PFSK-1 (cell line): ENCODE measurements around the gene PTDSS2.
A peak's percentile ranks its signal among the peaks of the same experiment; 100 is the strongest.

Source experiments
- FOXP2 ChIP-seq: optimal IDR thresholded peaks from 2 replicates; pipeline ENCODE3; 2011; ENCODE audit warnings: borderline replicate concordance, control low read depth, inconsistent platforms; ENCODE audit not compliant: insufficient read depth; ENCODE audit errors: extremely low read length, extremely low read depth
- POLR2AphosphoS5 ChIP-seq: IDR thresholded peaks from 2 replicates; pipeline ENCODE4 v1.6.1; 2012; ENCODE audit warnings: low read depth, mild to moderate bottlenecking, control low read depth, low read length, moderate library complexity
- REST ChIP-seq, 2 experiments: IDR thresholded peaks; 2 replicates each; pipeline versions ENCODE4 v1.6.1 to v1.8.0; 2011 to 2012; ENCODE audit warnings: low read depth in 2 of 2, low read length in 2 of 2, control low read depth in 1 of 2, inconsistent platforms in 1 of 2, mild to moderate bottlenecking in 1 of 2, moderate library complexity in 1 of 2; ENCODE audit not compliant: insufficient read depth in 1 of 2
- SIN3A ChIP-seq: IDR thresholded peaks from 2 replicates; pipeline ENCODE4 v1.6.1; 2012; ENCODE audit warnings: mild to moderate bottlenecking, low read length, moderate library complexity, borderline replicate concordance; ENCODE audit not compliant: insufficient read depth
- TAF1 ChIP-seq: IDR thresholded peaks from 2 replicates; pipeline ENCODE4 v1.6.1; 2012; ENCODE audit warnings: low read length, control low read depth, borderline replicate concordance; ENCODE audit not compliant: insufficient read depth

The PTDSS2 gene

GRCh38 chr11:503179-503981 lies 53.3 kb downstream of the PTDSS2 start:
- TF ChIP-seq TAF1 (no peak), FOXP2 (no peak), REST (IDR thresholded peaks at IDR 0.05; ENCODE audit: insufficient read depth in 1 of 2, low read depth in 2 of 2, low read length in 2 of 2) (no peak), SIN3A (no peak), POLR2AphosphoS5 (no peak)

GRCh38 chr11:504053-504993 lies 54.2 kb downstream of the PTDSS2 start:
- TF ChIP-seq SIN3A, result no peak
- TF ChIP-seq REST (IDR thresholded peaks at IDR 0.05; ENCODE audit: insufficient read depth in 1 of 2, low read depth in 2 of 2, low read length in 2 of 2), result no peak
- no peak for TF ChIP-seq FOXP2
- TF ChIP-seq TAF1, result no peak
- no peak; the same call in 1 of the 2 replicates for TF ChIP-seq POLR2AphosphoS5

GRCh38 chr11:504994-505344 lies 54.9 kb downstream of the PTDSS2 start:
- no peak for TF ChIP-seq SIN3A
- TF ChIP-seq POLR2AphosphoS5, result no peak
- no peak for TF ChIP-seq TAF1
- TF ChIP-seq REST (IDR thresholded peaks at IDR 0.05; ENCODE audit: insufficient read depth in 1 of 2, low read depth in 2 of 2, low read length in 2 of 2), result no peak

- TF ChIP-seq REST (IDR thresholded peaks at IDR 0.05; ENCODE audit: insufficient read depth in 1 of 2, low read depth in 2 of 2, low read length in 2 of 2), result no peak
- peak; percentile 84; the same call in 1 of the 2 replicates for TF ChIP-seq SIN3A
- peak; percentile 78; the same call in 1 of the 2 replicates for TF ChIP-seq TAF1
- peak; percentile 58 for TF ChIP-seq POLR2AphosphoS5
Measured at GRCh38 chr11:506238-506994, 56.3 kb downstream of the PTDSS2 start.
